Measurements from ENCODE around the gene CBX8. TPM values are rescaled to one million over a fixed set of nuclear protein-coding genes. Genes with fewer than 3 reads are reported as not detected.

The CBX8 gene
- polyA plus RNA-seq, 3 donors: 0.51 to 2.5 (median 2.5) TPM

GRCh38 chr17:79836510-79836971, 39.7 kb upstream of the CBX8 start:
- Histone ChIP-seq H3K79me2 (ENCODE audit: insufficient read depth, low read length) (peaks cover 52% of the 10 kb centered on the region), H3K4me1 (ENCODE audit: control insufficient read depth in 1 of 2, insufficient read depth in 2 of 2, low read length in 2 of 2) (peaks cover 66 to 86% of the 10 kb centered on the region in 2 donors), H3K36me3 (replicated peaks in 1 of 2; ENCODE audit: control insufficient read depth in 1 of 2, insufficient read depth in 2 of 2, low read length in 2 of 2) (peaks cover 19 to 26% of the 10 kb centered on the region in 2 donors), H3K27me3 (ENCODE audit: control insufficient read depth in 2 of 2, insufficient read depth in 2 of 2, low read length in 2 of 2) (peaks cover 6 to 15% of the 10 kb centered on the region in 2 donors), H4K20me1 (ENCODE audit: insufficient read depth, low read length) (peaks cover 78% of the 10 kb centered on the region), H3K4me3 (replicated peaks in 1 of 3; ENCODE audit: low read depth in 2 of 3, low read length in 3 of 3) (peak overlapping the region; percentile 91 to 95 (median 94)), H3K9me3 (replicated peaks in 1 of 2; ENCODE audit: control insufficient read depth in 1 of 2, insufficient read depth in 1 of 2, low read length in 2 of 2) (peaks cover 7 to 8% of the 10 kb centered on the region in 2 donors), H3K27ac (ENCODE audit: low read depth in 1 of 2, low read length in 2 of 2) (peak overlapping the region; percentile 76 to 82), H3K4me2 (replicated peaks; ENCODE audit: extremely low read depth, low read length, poor library complexity, severe bottlenecking) (peak overlapping the region; percentile 92), H3K9ac (ENCODE audit: insufficient read depth, low read length, poor library complexity, severe bottlenecking) (peak overlapping the region; percentile 72), H2AFZ (ENCODE audit: insufficient read depth, low read depth, low read length, poor library complexity, severe bottlenecking) (no peak overlapping the region)
- Mint-ChIP-seq H3K27me3 (ENCODE audit: low read depth in 3 of 3) (peaks cover 18 to 22% (median 21%) of the 10 kb centered on the region in 3 donors), H3K36me3 (peaks cover 16 to 26% of the 10 kb centered on the region in 2 donors), H3K27ac (peak overlapping the region; percentile 89 to 98 (median 95)), H3K4me3 (peak overlapping the region; percentile 94 to 95), H3K4me1 (peaks cover 47% of the 10 kb centered on the region), H3K9me3 (peaks cover 2 to 17% (median 8%) of the 10 kb centered on the region in 7 donors)
- peak; percentile 60 to 77 (median 75) for DNase-seq
- TF ChIP-seq CTCF (IDR thresholded peaks at IDR 0.05): no peak
- 7% methylated on average over 15 of the region's 18 CpGs for WGBS (ENCODE audit: insufficient coverage)
- intact Hi-C loops (cut with micrococcal nuclease): no loop called here

- no peak for DNase-seq
- Histone ChIP-seq H3K4me3 (replicated peaks in 1 of 3; ENCODE audit: low read depth in 2 of 3, low read length in 3 of 3) (peak overlapping the region in 2 of 3 experiments; percentile 94 to 95), H3K4me1 (ENCODE audit: control insufficient read depth in 1 of 2, insufficient read depth in 2 of 2, low read length in 2 of 2) (peaks cover 66 to 86% of the 10 kb centered on the region in 2 donors), H3K4me2 (replicated peaks; ENCODE audit: extremely low read depth, low read length, poor library complexity, severe bottlenecking) (peak overlapping the region; percentile 92), H4K20me1 (ENCODE audit: insufficient read depth, low read length) (peaks cover 78% of the 10 kb centered on the region), H3K9ac (ENCODE audit: insufficient read depth, low read length, poor library complexity, severe bottlenecking) (peak overlapping the region; percentile 72), H3K79me2 (ENCODE audit: insufficient read depth, low read length) (peaks cover 52% of the 10 kb centered on the region), H3K27me3 (ENCODE audit: control insufficient read depth in 2 of 2, insufficient read depth in 2 of 2, low read length in 2 of 2) (peaks cover 1 to 10% of the 10 kb centered on the region in 2 donors), H2AFZ (ENCODE audit: insufficient read depth, low read depth, low read length, poor library complexity, severe bottlenecking) (no peak overlapping the region), H3K27ac (ENCODE audit: low read depth in 1 of 2, low read length in 2 of 2) (peak overlapping the region; percentile 76 to 82), H3K36me3 (replicated peaks in 1 of 2; ENCODE audit: control insufficient read depth in 1 of 2, insufficient read depth in 2 of 2, low read length in 2 of 2) (peaks cover 19 to 26% of the 10 kb centered on the region in 2 donors), H3K9me3 (replicated peaks in 1 of 2; ENCODE audit: control insufficient read depth in 1 of 2, insufficient read depth in 1 of 2, low read length in 2 of 2) (peaks cover 4 to 7% of the 10 kb centered on the region in 2 donors)
- H3K9me3 Mint-ChIP-seq: peaks cover 2 to 12% (median 5%) of the 10 kb centered on the region in 7 donors
- peaks cover 13 to 21% (median 16%) of the 10 kb centered on the region in 3 donors for H3K27me3 Mint-ChIP-seq (ENCODE audit: low read depth in 3 of 3)
- WGBS (ENCODE audit: insufficient coverage): 88% methylated on average over 24 of the region's 24 CpGs
- peak overlapping the region in 1 of 2 donors; percentile 94 for H3K4me3 Mint-ChIP-seq
- peaks cover 47% of the 10 kb centered on the region for H3K4me1 Mint-ChIP-seq
- intact Hi-C loops (cut with micrococcal nuclease): no loop called here
- peak overlapping the region; percentile 73 to 98 (median 95) for H3K27ac Mint-ChIP-seq
- TF ChIP-seq CTCF (IDR thresholded peaks at IDR 0.05): no peak
- peaks cover 16 to 26% of the 10 kb centered on the region in 2 donors for H3K36me3 Mint-ChIP-seq
Observed at GRCh38 chr17:79835953-79836509, 39.2 kb upstream of the CBX8 start.
